ENCODE results near the gene CYTH3.
A peak's percentile ranks its signal among the peaks of the same experiment; 100 is the strongest.

The CYTH3 gene

GRCh38 chr7:6258440-6259182, 13.8 kb downstream of the CYTH3 start:
- DNase-seq = no peak

GRCh38 chr7:6257675-6258074, 14.7 kb downstream of the CYTH3 start:
- no peak for DNase-seq

- DNase-seq = peak in 1 of 58 donors; percentile 24
Observed at GRCh38 chr7:6256677-6257535, 15.5 kb downstream of the CYTH3 start.

GRCh38 chr7:6256109-6256483, 16.3 kb downstream of the CYTH3 start:
- no peak for DNase-seq

- no peak for DNase-seq
Observed at GRCh38 chr7:6254866-6255265, 17.6 kb downstream of the CYTH3 start.

GRCh38 chr7:6252748-6253147, 19.7 kb downstream of the CYTH3 start:
- no peak for DNase-seq

GRCh38 chr7:6252341-6252746, 20.1 kb downstream of the CYTH3 start:
- DNase-seq = no peak

GRCh38 chr7:6251653-6252052, 20.8 kb downstream of the CYTH3 start:
- DNase-seq = no peak

- no peak for DNase-seq
Observed at GRCh38 chr7:6250364-6250833, 22.0 kb downstream of the CYTH3 start.

GRCh38 chr7:6249043-6249442, 23.4 kb downstream of the CYTH3 start:
- no peak for DNase-seq

GRCh38 chr7:6248581-6248980, 23.8 kb downstream of the CYTH3 start:
- no peak for DNase-seq

GRCh38 chr7:6246251-6246917, 26.0 kb downstream of the CYTH3 start:
- no peak for DNase-seq

- DNase-seq = no peak
Observed at GRCh38 chr7:6244021-6244420, 28.4 kb downstream of the CYTH3 start.

GRCh38 chr7:6243168-6243567, 29.3 kb downstream of the CYTH3 start:
- no peak for DNase-seq

- no peak for DNase-seq
Observed at GRCh38 chr7:6242561-6242960, 29.9 kb downstream of the CYTH3 start.

- no peak for DNase-seq
Observed at GRCh38 chr7:6241607-6241973, 30.8 kb downstream of the CYTH3 start.

- no peak for DNase-seq
Observed at GRCh38 chr7:6238309-6238925, 34.0 kb downstream of the CYTH3 start.

GRCh38 chr7:6237730-6238129, 34.7 kb downstream of the CYTH3 start:
- no peak for DNase-seq

- peak in 19 of 58 donors; percentile 3 to 61 (median 28) for DNase-seq
Observed at GRCh38 chr7:6237011-6237410, 35.4 kb downstream of the CYTH3 start.

- no peak for DNase-seq
Observed at GRCh38 chr7:6235029-6235871, 37.2 kb downstream of the CYTH3 start.

GRCh38 chr7:6234384-6234783, 38.0 kb downstream of the CYTH3 start:
- DNase-seq = no peak

Measured in anterior cingulate cortex (tissue), 58 donors.